Fibroblast of pulmonary artery (primary cell): ENCODE measurements around the gene SULT1E1.
A peak's percentile ranks its signal among the peaks of the same experiment; 100 is the strongest.

Experiments used
- DNase-seq: peaks from one replicate; pipeline ENCODE4 v3.0.0-alpha.2; 2010; ENCODE audit warnings: low read depth
- H3K4me3 ChIP-seq: replicated peaks from 2 replicates; pipeline ENCODE4 v1.5.1; 2011; ENCODE audit warnings: low read depth, mild to moderate bottlenecking, control low read depth, low read length, moderate library complexity
- TF ChIP-seq, protein P1 (sequence below): IDR thresholded peaks from 2 replicates; pipeline ENCODE4 v1.5.1; 2011; ENCODE audit warnings: mild to moderate bottlenecking, control low read depth, low read length, inconsistent platforms; ENCODE audit errors: missing control alignments

SULT1E1 gene

DNA sequence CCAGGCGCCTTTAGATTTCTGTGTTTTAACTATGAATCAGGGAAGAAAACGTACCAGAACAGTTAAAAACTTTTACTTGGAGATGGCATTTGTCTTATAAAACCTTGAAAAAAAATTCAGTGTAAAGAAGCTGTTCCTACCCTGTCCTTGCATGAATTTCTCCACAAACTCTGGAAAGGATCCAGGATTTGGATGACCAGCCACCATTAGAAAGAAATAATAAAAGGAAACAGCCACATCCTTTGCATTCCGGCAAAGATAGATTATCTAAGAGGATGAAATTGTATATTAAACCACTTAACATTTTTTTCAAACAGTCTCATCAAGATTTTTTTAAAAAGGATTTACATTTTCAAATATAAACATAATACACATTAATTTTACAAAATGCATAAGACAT, 10.6 kb downstream of the SULT1E1 start:
- TF ChIP-seq, protein P1, sequence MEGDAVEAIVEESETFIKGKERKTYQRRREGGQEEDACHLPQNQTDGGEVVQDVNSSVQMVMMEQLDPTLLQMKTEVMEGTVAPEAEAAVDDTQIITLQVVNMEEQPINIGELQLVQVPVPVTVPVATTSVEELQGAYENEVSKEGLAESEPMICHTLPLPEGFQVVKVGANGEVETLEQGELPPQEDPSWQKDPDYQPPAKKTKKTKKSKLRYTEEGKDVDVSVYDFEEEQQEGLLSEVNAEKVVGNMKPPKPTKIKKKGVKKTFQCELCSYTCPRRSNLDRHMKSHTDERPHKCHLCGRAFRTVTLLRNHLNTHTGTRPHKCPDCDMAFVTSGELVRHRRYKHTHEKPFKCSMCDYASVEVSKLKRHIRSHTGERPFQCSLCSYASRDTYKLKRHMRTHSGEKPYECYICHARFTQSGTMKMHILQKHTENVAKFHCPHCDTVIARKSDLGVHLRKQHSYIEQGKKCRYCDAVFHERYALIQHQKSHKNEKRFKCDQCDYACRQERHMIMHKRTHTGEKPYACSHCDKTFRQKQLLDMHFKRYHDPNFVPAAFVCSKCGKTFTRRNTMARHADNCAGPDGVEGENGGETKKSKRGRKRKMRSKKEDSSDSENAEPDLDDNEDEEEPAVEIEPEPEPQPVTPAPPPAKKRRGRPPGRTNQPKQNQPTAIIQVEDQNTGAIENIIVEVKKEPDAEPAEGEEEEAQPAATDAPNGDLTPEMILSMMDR: no peak
- peak; percentile 51 for DNase-seq

DNA sequence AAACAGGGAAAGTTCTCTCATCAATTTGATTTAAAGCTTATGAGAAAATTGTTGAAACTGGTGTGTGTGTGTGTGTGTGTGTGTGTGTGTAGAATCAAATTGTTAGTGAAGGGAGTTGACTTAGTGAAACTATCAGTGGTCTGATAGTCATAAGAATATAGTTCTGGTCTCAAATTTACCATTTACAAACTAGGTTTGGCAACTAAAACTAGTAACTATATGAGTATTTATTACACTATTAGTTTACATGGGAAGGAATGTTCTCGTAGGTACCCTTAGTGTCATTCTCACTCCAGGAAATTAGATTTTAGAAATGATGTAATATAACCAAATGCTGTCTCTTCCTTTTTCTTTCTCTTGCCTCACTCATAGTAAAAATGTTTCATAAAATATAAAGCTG, 11.9 kb downstream of the SULT1E1 start:
- peak; percentile 7 for DNase-seq
- H3K4me3 ChIP-seq: no peak overlapping the region
- TF ChIP-seq, protein P1: no peak

More for the DNA sequence above, 10.6 kb downstream of the SULT1E1 start:
- no peak overlapping the region for H3K4me3 ChIP-seq

DNA sequence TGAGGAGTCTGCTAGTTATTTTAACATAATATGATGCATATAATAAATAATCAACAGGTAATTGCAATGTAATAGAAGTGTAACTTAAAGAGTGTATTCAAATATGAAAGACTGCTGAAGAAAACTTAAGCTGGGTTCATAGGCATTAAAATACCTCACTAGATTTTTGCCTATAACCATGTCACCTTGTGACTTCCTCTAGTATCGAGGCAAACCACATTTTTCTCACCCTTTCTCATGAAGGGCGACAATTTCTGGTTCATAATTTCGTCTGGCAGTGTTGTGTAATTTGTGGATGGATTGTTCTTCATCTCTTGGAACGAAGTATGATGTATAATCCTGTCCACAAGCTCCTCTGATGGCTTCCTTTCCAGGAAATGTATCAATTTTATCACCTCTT, 16.0 kb downstream of the SULT1E1 start:
- no peak overlapping the region for H3K4me3 ChIP-seq
- TF ChIP-seq, protein P1: no peak

DNA sequence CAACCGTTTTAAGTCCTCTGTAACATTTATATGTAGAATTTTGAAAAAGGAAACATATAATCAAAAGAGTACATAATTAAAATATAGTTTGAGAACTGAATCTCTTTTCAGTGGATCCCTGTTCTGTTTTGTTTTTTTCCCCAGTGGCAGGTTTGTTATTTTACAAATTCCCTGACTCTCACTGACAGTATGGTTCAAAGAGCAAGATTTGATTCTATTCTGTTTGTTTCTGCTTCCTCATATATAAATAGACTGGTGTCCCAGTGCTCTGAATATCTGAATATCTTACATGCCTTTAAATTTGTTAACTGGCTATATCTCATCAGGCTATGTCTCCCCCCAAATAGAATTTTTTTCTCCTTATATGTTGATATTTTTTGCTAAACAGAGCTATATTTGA, 16.6 kb downstream of the SULT1E1 start:
- no peak overlapping the region for H3K4me3 ChIP-seq
- TF ChIP-seq, protein P1: no peak
- no peak for DNase-seq

More for the DNA sequence above, 16.0 kb downstream of the SULT1E1 start:
- peak; percentile 13 for DNase-seq

DNA sequence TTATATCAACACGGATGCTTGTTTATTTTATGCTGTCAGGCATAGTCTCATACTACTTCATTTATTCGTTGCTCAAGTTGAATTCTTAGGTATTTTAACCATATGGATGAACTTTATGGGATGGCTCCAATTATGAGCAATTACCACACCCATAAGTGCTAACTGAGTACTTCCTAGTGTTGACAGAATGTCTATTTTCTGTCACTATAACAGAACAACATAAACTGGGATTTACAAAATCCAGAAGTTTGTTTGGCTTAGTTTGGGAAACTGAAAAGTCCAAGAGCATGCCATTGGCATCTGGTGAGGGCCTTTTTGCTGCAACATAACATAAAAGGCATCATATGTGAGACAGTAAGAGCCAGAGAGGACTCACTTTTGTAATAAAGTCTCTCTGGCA, 21.0 kb downstream of the SULT1E1 start:
- TF ChIP-seq, protein P1: no peak
- no peak for DNase-seq
- no peak overlapping the region for H3K4me3 ChIP-seq

DNA sequence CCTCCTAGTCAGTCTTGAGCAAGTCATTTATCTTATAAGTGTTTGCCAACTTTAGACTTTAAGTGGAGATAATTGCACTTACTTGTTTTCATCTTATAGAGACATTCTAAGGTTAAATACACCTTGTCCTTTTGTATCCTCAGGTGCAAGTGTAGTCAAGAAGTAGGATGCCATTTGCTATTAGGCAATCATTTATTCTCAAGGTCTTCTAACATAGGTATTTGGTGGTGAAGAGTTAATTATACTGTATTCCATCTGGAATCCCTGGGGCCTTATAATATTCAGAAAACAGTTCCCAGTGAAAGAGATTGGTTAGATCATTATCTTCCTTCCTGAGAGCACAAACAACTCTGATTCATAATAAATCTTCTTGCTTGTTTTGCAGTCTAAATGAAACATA, 23.7 kb downstream of the SULT1E1 start:
- H3K4me3 ChIP-seq: no peak overlapping the region
- TF ChIP-seq, protein P1: no peak
- DNase-seq: no peak

DNA sequence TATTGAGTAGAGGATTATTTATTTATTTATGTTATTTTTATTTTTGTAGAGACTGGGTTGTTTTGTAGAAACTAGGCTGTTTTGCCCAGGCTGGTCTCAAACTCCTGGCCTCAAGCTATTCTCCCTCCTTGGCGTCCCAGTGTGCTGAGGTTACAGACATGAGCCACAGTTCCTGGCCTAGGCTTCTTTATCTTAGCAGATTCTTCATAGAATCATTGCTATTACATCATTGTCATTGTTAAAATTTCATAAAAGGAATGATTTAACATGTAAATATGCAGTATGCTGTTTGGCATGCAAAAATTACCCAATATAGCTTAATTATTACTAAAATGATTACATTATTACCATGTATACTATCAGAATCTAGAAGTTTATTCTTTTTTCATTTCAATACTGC, 24.2 kb downstream of the SULT1E1 start:
- DNase-seq: peak; percentile 57

More for the DNA sequence above, 24.2 kb downstream of the SULT1E1 start:
- TF ChIP-seq, protein P1: no peak
- no peak overlapping the region for H3K4me3 ChIP-seq
